GM12875 (cell line): ENCODE data around the gene GPR35.
"Not testable (repeated sequence)": the region's sequence is repeated elsewhere in the genome, so short reads cannot be mapped to it uniquely, and the experiment has no call there.

Experiments
- H3K4me3 ChIP-seq: one replicate; pipeline ENCODE4 v1.5.1; 2011; ENCODE audit warnings: low read depth, low read length, control low read depth
- TF ChIP-seq, protein P1 (sequence below): IDR thresholded peaks from 2 replicates; pipeline ENCODE4 v1.5.1; 2011; ENCODE audit warnings: low read depth, mild to moderate bottlenecking, control low read depth, inconsistent platforms, low read length, moderate library complexity, borderline replicate concordance; ENCODE audit not compliant: insufficient read depth

GPR35 gene

DNA sequence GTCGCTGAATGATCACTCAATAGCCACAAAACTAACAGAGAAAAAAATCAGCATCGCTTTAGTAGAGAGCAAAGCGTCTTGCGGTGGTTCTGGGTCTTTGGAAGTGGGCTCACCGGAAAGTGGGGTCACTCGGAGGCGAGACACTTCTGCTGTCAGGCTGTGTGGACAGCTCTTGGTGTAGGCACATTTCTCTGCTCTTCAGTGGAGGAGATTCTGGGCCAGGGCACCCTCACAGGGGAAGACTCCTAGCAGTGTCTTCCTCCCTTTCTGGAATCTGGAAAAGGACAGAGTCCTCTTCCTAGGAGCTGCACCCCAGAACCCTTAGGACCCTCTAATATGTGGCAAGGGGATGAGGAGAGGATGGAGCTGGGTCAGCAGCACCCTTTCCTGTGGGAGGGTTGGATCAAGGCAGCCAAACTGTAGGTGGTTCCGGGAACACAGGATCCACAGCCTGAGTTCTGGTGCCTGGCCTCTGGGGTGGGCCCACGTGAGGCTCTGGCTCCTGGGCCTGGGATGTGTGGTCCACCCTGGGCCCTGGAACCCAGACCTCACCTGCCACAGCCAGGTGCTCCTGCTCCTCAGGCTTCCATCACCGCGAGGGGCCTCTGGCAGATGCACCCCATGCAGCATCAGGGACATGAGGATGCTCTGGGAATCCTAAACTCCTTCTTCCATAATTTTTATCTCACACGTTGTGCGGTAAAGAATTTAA, 25.1 kb downstream of the GPR35 start:
- no peak overlapping the region for H3K4me3 ChIP-seq
- TF ChIP-seq, protein P1, sequence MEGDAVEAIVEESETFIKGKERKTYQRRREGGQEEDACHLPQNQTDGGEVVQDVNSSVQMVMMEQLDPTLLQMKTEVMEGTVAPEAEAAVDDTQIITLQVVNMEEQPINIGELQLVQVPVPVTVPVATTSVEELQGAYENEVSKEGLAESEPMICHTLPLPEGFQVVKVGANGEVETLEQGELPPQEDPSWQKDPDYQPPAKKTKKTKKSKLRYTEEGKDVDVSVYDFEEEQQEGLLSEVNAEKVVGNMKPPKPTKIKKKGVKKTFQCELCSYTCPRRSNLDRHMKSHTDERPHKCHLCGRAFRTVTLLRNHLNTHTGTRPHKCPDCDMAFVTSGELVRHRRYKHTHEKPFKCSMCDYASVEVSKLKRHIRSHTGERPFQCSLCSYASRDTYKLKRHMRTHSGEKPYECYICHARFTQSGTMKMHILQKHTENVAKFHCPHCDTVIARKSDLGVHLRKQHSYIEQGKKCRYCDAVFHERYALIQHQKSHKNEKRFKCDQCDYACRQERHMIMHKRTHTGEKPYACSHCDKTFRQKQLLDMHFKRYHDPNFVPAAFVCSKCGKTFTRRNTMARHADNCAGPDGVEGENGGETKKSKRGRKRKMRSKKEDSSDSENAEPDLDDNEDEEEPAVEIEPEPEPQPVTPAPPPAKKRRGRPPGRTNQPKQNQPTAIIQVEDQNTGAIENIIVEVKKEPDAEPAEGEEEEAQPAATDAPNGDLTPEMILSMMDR: no peak

- TF ChIP-seq, protein P1: no peak
- no peak overlapping the region for H3K4me3 ChIP-seq
These were observed 25.9 kb downstream of the GPR35 start for GRCh38 chr2:240651185-240651584.

- TF ChIP-seq, protein P1: no peak
- no peak overlapping the region for H3K4me3 ChIP-seq
These were observed 30.9 kb downstream of the GPR35 start for GRCh38 chr2:240655931-240656886.

GRCh38 chr2:240659883-240660282, 34.6 kb downstream of the GPR35 start:
- H3K4me3 ChIP-seq: not testable (repeated sequence)

GRCh38 chr2:240662681-240663080, 37.4 kb downstream of the GPR35 start:
- no peak overlapping the region for H3K4me3 ChIP-seq
- TF ChIP-seq, protein P1: no peak

- TF ChIP-seq, protein P1: no peak
- H3K4me3 ChIP-seq: no peak overlapping the region
These were observed 38.4 kb downstream of the GPR35 start for GRCh38 chr2:240663546-240664190.

DNA sequence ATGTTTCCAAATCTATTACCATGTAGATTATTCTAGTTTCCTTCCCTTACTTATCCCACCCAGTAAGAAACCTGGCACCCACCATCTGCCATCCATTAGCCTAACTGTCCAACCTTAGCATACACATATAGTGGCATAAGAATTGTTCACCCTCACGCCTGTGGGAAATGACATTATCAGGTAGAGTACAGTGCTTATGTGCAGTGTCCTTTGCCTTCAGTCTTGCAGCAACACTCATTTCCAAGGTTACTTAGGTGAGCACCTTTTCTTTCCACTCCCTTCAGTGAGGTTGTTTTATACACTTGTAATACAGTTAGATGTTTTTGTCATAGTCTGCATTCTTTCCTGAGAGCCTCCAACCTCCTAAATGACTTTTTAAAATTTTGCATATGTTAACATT, 39.3 kb downstream of the GPR35 start:
- H3K4me3 ChIP-seq: no peak overlapping the region
- TF ChIP-seq, protein P1: no peak
